IPS-15b (cell line): ENCODE measurements around the gene EFCC1.
"Not testable (repeated sequence)": the region's sequence is repeated elsewhere in the genome, so short reads cannot be mapped to it uniquely, and the experiment has no call there.

Experiments used
- H3K27me3 ChIP-seq: one replicate; pipeline ENCODE4 v1.6.1; 2013; ENCODE audit warnings: low read length; ENCODE audit not compliant: control insufficient read depth, insufficient read depth
- H3K36me3 ChIP-seq: one replicate; pipeline ENCODE4 v1.6.1; 2013; ENCODE audit warnings: low read length; ENCODE audit not compliant: control insufficient read depth, insufficient read depth
- H3K4me1 ChIP-seq: one replicate; pipeline ENCODE4 v1.6.1; 2013; ENCODE audit warnings: mild to moderate bottlenecking, low read length; ENCODE audit not compliant: control insufficient read depth, insufficient read depth
- H3K4me3 ChIP-seq: one replicate; pipeline ENCODE4 v1.5.1; 2013; ENCODE audit warnings: low read depth, low read length
- H3K9ac ChIP-seq: one replicate; pipeline ENCODE4 v1.6.1; 2013; ENCODE audit warnings: low read depth, mild to moderate bottlenecking, low read length
- H3K9me3 ChIP-seq: one replicate; pipeline ENCODE4 v1.6.1; 2013; ENCODE audit warnings: mild to moderate bottlenecking, low read length; ENCODE audit not compliant: control insufficient read depth, insufficient read depth

The EFCC1 gene

GRCh38 chr3:129078510-129078909 is 77.4 kb downstream of the EFCC1 start:
- H3K9ac ChIP-seq: no peak overlapping the region
- no peaks in the 10 kb centered on the region for H3K4me1 ChIP-seq
- no peak overlapping the region for H3K4me3 ChIP-seq
- no peaks in the 10 kb centered on the region for H3K27me3 ChIP-seq
- no peaks in the 10 kb centered on the region for H3K36me3 ChIP-seq
- H3K9me3 ChIP-seq: no peaks in the 10 kb centered on the region

- Histone ChIP-seq H3K9me3 (no peaks in the 10 kb centered on the region), H3K4me3 (no peak overlapping the region), H3K36me3 (no peaks in the 10 kb centered on the region), H3K9ac (no peak overlapping the region), H3K4me1 (no peaks in the 10 kb centered on the region), H3K27me3 (no peaks in the 10 kb centered on the region)
Observed at GRCh38 chr3:129081503-129081902, 80.4 kb downstream of the EFCC1 start.

DNA sequence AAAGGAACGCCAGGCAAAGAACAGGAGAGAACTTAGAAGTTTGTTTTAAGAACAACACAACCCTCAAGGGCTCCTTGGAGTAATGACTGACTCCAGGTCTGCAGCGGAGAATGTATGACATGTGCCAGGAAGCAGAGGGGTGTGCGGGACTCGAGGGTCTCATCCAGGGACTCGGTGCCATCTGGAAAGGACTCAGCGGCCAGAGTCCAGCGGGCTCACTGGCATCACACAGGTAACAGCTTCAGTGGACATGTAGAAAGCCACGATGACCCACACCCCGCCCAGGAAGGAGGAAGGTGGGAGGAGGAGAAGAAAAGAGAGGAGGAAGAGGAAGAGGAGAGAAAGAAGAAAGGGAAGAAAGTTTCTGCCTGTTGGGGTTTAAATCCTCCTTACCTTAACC is 80.9 kb downstream of the EFCC1 start:
- H3K27me3 ChIP-seq: no peaks in the 10 kb centered on the region
- no peaks in the 10 kb centered on the region for H3K4me1 ChIP-seq
- no peak overlapping the region for H3K4me3 ChIP-seq
- no peak overlapping the region for H3K9ac ChIP-seq
- no peaks in the 10 kb centered on the region for H3K9me3 ChIP-seq
- no peaks in the 10 kb centered on the region for H3K36me3 ChIP-seq

- Histone ChIP-seq H3K9me3 (no peaks in the 10 kb centered on the region), H3K4me1 (no peaks in the 10 kb centered on the region), H3K9ac (no peak overlapping the region), H3K36me3 (no peaks in the 10 kb centered on the region), H3K27me3 (no peaks in the 10 kb centered on the region), H3K4me3 (no peak overlapping the region)
Observed at GRCh38 chr3:129084501-129084900, 83.4 kb downstream of the EFCC1 start.

DNA sequence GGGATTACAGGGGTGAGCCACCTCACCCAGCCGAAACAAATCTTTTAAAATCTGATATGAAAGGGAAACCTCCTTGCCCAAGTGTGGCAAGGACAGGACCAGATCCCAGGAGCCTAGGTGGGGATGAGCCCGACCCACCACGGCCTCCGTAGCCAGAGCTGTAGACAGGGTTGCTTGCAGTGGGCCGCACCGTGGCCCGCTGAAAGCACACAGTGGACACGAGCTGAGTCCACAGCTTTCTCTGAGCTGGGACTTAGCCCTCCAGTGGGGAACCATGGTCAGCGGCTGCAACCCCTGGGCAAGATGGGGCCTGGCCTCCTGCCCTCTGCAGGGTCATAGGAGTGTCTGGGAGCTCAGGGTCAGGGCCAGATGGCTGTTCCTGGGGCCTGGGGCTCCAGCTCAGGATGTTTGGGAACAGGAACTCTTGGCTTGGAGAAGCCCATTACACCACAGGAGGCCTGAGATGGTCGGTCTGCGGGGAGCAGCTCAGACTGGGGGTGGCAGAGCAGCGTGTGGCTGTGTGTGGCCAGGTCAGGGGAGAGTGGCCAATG is 84.1 kb downstream of the EFCC1 start:
- Histone ChIP-seq H3K9me3 (no peaks in the 10 kb centered on the region), H3K27me3 (no peaks in the 10 kb centered on the region), H3K4me3 (no peak overlapping the region), H3K4me1 (no peaks in the 10 kb centered on the region), H3K9ac (no peak overlapping the region), H3K36me3 (no peaks in the 10 kb centered on the region)

DNA sequence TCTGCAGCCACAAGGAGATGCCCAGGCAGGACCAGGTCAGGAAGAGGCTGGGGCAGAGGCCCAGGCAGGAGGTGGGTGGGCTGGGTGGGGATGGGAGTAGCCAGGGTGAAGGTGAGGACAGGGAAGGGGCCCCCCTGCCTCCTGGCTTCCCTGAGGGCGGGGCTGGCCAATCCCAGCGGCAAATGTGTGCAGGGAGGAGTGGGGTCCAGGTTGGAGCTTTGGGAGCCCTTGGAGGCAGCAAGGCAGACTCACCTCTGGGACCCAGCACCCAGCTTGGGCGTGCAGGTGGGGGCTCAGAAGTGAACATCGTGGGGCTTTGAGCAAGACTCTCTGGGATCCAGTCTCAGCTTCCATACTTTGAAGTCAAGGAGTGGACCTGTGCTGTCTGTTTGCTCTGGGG is 84.7 kb downstream of the EFCC1 start:
- Histone ChIP-seq H3K4me3 (no peak overlapping the region), H3K9ac (no peak overlapping the region), H3K9me3 (no peaks in the 10 kb centered on the region), H3K4me1 (no peaks in the 10 kb centered on the region), H3K27me3 (no peaks in the 10 kb centered on the region), H3K36me3 (no peaks in the 10 kb centered on the region)

- no peak overlapping the region for H3K4me3 ChIP-seq
- no peaks in the 10 kb centered on the region for H3K9me3 ChIP-seq
- peaks cover 2% of the 10 kb centered on the region for H3K36me3 ChIP-seq
- no peaks in the 10 kb centered on the region for H3K27me3 ChIP-seq
- no peaks in the 10 kb centered on the region for H3K4me1 ChIP-seq
- H3K9ac ChIP-seq: no peak overlapping the region
Observed at GRCh38 chr3:129087138-129087702, 86.1 kb downstream of the EFCC1 start.

- not testable (repeated sequence) for H3K27me3 ChIP-seq, H3K4me1 ChIP-seq, H3K9me3 ChIP-seq, H3K36me3 ChIP-seq, H3K9ac ChIP-seq, H3K4me3 ChIP-seq
Observed at GRCh38 chr3:129087904-129088303, 86.8 kb downstream of the EFCC1 start.

DNA sequence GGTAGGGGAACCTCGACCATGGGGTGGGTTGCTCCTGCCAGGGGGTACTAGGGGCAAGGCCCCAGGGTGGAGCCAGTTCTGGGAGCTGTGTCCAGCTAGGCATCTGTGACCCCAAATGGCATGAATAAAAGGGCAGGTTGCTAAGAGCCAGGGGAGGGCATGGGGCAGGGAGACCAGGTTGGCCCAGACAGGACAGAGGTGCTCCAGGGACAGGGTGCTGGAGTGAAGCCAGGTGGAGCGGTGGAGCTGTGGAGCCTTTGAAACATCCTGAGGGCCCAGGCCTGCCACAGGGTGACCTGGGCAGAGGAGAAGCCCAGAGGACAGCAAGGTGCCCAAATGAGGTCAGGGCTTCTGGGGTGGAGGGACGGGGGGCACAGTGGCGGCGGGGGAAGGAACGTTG is 87.2 kb downstream of the EFCC1 start:
- not testable (repeated sequence) for H3K4me3 ChIP-seq, H3K9me3 ChIP-seq, H3K36me3 ChIP-seq, H3K4me1 ChIP-seq, H3K27me3 ChIP-seq, H3K9ac ChIP-seq
